ENCODE results near the gene CSNK1G2. TPM values are rescaled to one million over a fixed set of nuclear protein-coding genes. Genes with fewer than 3 reads are reported as not detected.

Gene CSNK1G2
- total RNA-seq, 1 experiment from 2014 or later: 100.0 TPM

GRCh38 chr19:1992759-1993260 lies 51.8 kb downstream of the CSNK1G2 start:
- H3K9me3 ChIP-seq (ENCODE audit: control insufficient read depth, low read depth, low read length): no peaks in the 10 kb centered on the region
- H3K56ac ChIP-seq (ENCODE audit: insufficient read length, low read depth, low read length): no peak overlapping the region
- no peak overlapping the region for H2AFZ ChIP-seq (ENCODE audit: low read length)
- H3K14ac ChIP-seq (ENCODE audit: insufficient read depth, low read length): no peak overlapping the region
- H3K4me2 ChIP-seq (ENCODE audit: insufficient read depth, insufficient read length, low read length): no peak overlapping the region
- H2BK5ac ChIP-seq (ENCODE audit: insufficient read length, low read length): no peak overlapping the region
- peaks cover 0 to 6% of the 10 kb centered on the region in 2 experiments; a peak in 3 of 4 replicates for H3K4me1 Mint-ChIP-seq
- H3K27me3 Mint-ChIP-seq (ENCODE audit: low read depth): no peaks in the 10 kb centered on the region; the same call in 1 of the 2 replicates
- no peaks in the 10 kb centered on the region for H4K20me1 ChIP-seq (ENCODE audit: control insufficient read depth, insufficient read depth, insufficient read length)
- no peak overlapping the region for H3K18ac ChIP-seq (ENCODE audit: insufficient read length, low read depth, low read length)
- H4K5ac ChIP-seq (ENCODE audit: insufficient read length, low read depth, low read length): no peak overlapping the region
- H2BK20ac ChIP-seq (ENCODE audit: low read depth, low read length, poor library complexity, severe bottlenecking): no peak overlapping the region
- no peak overlapping the region for H4K91ac ChIP-seq (ENCODE audit: insufficient read length, low read depth, low read length)
- no peak for TF ChIP-seq CTCF (conservative IDR thresholded peaks at IDR 0.05)
- H3K23ac ChIP-seq (ENCODE audit: insufficient read length, low read depth, low read length): no peak overlapping the region
- no peaks in the 10 kb centered on the region for H3K27me3 ChIP-seq (ENCODE audit: insufficient read depth, low read length)
- H2AK5ac ChIP-seq (ENCODE audit: insufficient read length, low read length): no peak overlapping the region
- no peak overlapping the region for H3K4ac ChIP-seq (ENCODE audit: low read depth, low read length)
- no peaks in the 10 kb centered on the region for H3K79me2 ChIP-seq (ENCODE audit: insufficient read depth, low read length)
- H3K4me3 Mint-ChIP-seq: no peak overlapping the region
- H3K36me3 Mint-ChIP-seq (ENCODE audit: insufficient read depth in 1 of 3, low read depth in 3 of 3): peaks cover 30 to 70% (median 61%) of the 10 kb centered on the region in 3 experiments
- H3K4me1 ChIP-seq (ENCODE audit: insufficient read depth, low read length): no peaks in the 10 kb centered on the region; the same call in 1 of the 2 replicates
- no peak overlapping the region for H4K8ac ChIP-seq (replicated peaks; ENCODE audit: insufficient read length, low read depth, low read length)
- no peak overlapping the region for H2BK12ac ChIP-seq (ENCODE audit: insufficient read length, low read depth, low read length)
- no peak overlapping the region for H2BK120ac ChIP-seq (ENCODE audit: low read depth, low read length, poor library complexity, severe bottlenecking)
- peaks cover 5 to 10% of the 10 kb centered on the region in 2 experiments; a peak in 3 of 5 replicates for H3K9me3 Mint-ChIP-seq
- no peak overlapping the region for H3K27ac ChIP-seq (ENCODE audit: insufficient read length, low read depth, low read length)
- WGBS (ENCODE audit: extremely low coverage, insufficient read length, low lambda C conversion rate): no CpG with 5 or more reads among the region's 44 CpGs
- H3K9ac ChIP-seq (ENCODE audit: extremely low read depth, insufficient read length, low read length): no peak overlapping the region
- peak; percentile 79 for DNase-seq
- peak overlapping the region in 1 of 3 experiments; percentile 67; a peak in 2 of 7 replicates for H3K27ac Mint-ChIP-seq
- H3K23me2 ChIP-seq (ENCODE audit: insufficient read length, low read depth, low read length, poor library complexity, severe bottlenecking): no peaks in the 10 kb centered on the region
- H3K79me1 ChIP-seq (ENCODE audit: insufficient read depth, low read depth, low read length, poor library complexity, severe bottlenecking): no peaks in the 10 kb centered on the region
- H2BK15ac ChIP-seq (ENCODE audit: low read depth, low read length): no peak overlapping the region
- no peak overlapping the region for H3T11ph ChIP-seq (ENCODE audit: low read length)
